ENCODE measurements around the gene NFIX.
A peak's percentile ranks its signal among the peaks of the same experiment; 100 is the strongest.

The NFIX gene

GRCh38 chr19:13104848-13105711, 109.8 kb downstream of the NFIX start:
- no peak for DNase-seq (ENCODE audit: low spot score)

DNA sequence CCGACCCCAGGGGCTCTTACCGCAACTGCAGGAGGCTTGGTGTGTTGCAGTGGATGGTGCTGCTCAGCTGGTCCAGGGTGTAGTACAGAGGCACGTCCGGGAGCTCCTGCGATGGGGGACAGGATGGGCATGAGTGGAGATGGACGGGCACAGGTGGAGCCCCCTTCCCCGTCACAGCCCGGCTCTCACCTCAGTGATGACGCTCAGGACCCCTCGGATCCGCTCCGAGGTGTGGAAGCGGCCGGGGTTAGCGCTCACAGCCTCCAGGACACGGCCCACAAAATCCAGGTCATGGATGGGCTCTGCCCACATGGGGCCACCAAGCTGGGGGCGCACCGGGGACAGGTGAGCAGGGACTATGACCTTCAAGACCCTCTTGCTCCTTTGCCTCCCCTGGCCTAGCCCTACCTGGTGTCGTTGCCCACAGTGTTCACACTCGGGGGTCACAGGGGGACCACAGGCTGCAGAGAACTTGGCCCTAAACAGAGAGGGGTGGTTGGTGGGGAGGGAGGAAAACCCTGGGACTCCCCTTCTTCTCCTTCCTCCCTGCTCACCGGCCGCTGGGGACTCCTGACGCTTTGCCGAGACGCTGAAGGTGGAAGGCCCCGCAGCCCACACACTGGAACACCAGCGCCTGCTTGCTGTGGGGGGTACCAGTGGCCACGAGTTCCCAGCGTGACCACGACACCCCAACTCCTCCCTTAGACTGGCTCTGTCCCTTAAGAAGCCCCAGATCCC, 114.3 kb downstream of the NFIX start:
- DNase-seq (ENCODE audit: low spot score), result no peak

- no peak for DNase-seq (ENCODE audit: low spot score)
Measured at GRCh38 chr19:13110099-13110610, 114.9 kb downstream of the NFIX start.

DNA sequence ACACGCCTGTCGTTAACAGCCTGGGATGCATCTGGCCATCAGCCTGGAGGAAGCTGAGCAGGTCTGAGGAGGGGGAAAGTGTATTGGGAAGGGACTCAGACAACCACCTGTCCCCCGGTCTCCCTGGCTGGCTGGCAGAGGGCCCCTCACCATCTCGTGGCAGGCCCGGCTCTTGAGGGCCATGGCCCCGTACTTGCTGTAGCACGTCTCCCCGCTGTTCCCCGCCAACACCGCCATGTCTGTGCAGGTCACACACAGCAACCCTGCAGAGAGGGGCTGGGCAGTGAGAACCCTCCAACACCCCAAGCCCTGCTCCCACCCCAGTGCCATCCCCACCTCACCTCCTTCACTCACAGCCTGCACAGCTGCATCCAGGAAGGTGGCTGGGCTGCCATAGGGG, 117.3 kb downstream of the NFIX start:
- no peak for DNase-seq (ENCODE audit: low spot score)

DNA sequence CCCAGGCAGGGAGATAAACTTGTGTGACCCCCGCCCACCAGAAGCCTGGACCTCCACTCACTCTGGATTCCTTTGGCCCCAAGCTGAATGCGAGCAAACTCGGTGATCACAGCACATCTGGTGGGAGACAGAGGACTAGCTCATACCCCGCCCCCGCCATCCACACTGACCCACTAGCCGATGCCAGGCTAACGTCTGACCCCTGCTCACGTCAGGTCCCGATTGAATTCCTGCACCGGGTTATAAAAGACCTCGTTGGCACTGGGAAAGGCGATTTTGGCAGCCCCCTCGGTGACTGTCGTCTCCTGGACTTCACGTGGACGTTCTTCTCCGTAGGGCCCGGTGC, 120.6 kb downstream of the NFIX start:
- DNase-seq (ENCODE audit: low spot score), result no peak

GRCh38 chr19:13116282-13117175, 121.3 kb downstream of the NFIX start, which contains the start of gene TRMT1:
TSS of gene TRMT1 (minus strand) at chr19:13116740. CDS start at chr19:13116399, 341 bp downstream.
- peak; percentile 93 for DNase-seq (ENCODE audit: low spot score)

DNA sequence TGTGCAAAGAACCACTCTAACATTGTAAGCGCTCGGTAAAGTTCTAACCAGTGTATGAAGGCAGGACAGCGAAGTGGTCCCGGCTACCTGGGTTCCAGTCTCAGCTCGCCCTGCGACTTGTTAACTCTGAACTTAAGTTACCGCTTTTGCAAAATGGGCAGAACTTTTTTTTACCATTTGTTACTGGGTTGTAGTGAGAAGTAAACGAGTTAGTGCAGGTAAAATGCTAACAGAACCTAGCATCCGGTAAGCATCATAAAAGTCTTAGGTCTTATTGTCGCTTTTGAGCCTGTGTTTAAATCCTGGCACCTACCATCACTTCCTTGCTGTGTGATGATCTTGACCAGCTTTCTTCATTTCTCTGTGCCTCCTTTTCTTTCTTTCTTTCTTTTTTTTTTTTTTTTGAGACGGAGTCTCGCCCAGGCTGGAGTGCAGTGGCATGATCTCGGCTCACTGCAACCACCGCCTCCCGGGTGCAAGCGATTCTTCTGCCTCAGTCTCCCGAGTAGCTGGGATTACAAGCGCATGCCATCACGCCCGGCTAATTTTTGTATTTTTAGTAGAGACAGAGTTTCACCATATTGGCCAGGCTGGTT, 122.0 kb downstream of the NFIX start:
- DNase-seq (ENCODE audit: low spot score), result no peak

- peak; percentile 94 for DNase-seq (ENCODE audit: low spot score)
Measured at GRCh38 chr19:13117772-13118423, 122.6 kb downstream of the NFIX start, which contains the start of gene NACC1. TSS of gene NACC1 (plus strand) at chr19:13118264. CDS start at chr19:13135208, 16,944 bp downstream.

DNA sequence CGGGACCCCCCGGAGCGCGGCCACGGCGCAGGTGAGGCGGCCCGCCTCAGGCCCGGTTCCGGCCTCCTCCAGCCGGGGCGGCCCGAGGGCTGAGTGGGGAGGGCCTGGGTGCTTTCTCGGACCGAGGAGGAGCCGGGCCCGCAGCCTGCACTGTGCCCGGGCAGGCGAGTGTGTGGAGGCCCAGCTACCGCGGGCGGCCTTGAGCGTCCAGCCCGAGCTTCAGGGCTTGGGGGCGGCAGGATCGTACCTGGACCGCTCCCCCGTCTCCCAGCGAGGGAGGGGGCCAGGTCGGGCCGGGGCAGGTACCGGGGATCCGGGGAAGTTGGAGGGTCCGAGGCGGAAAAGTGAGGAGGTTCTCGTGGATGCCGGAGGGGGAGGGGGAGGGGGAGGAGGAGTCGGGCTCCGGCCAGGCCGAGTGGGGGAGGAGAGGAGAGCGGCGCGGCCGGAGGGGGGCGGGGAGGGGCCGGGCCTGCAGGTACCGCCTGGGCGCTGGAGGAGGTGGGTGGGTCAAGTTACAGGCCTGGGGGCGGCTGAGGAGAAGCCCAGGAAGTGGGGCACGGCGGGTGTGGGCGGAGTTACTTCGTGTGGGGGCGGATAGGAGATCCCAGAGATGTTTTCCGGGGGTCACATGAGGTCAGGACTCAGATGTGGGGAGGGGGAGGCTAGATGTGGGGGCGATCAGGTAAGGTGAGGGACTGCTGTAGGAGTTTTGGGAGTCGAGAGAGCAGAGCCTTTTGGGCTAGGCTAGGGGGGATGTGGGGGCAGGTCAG, 123.3 kb downstream of the NFIX start:
- peak; percentile 15 for DNase-seq (ENCODE audit: low spot score)

GRCh38 chr19:13119627-13120026, 124.4 kb downstream of the NFIX start:
- no peak for DNase-seq (ENCODE audit: low spot score)

GRCh38 chr19:13120031-13120430, 124.8 kb downstream of the NFIX start:
- no peak for DNase-seq (ENCODE audit: low spot score)

GRCh38 chr19:13120817-13121216, 125.5 kb downstream of the NFIX start:
- no peak for DNase-seq (ENCODE audit: low spot score)

- DNase-seq (ENCODE audit: low spot score), result no peak
Measured at GRCh38 chr19:13121551-13122274, 126.4 kb downstream of the NFIX start.

- DNase-seq (ENCODE audit: low spot score), result no peak
Measured at GRCh38 chr19:13122275-13122878, 127.1 kb downstream of the NFIX start.

DNA sequence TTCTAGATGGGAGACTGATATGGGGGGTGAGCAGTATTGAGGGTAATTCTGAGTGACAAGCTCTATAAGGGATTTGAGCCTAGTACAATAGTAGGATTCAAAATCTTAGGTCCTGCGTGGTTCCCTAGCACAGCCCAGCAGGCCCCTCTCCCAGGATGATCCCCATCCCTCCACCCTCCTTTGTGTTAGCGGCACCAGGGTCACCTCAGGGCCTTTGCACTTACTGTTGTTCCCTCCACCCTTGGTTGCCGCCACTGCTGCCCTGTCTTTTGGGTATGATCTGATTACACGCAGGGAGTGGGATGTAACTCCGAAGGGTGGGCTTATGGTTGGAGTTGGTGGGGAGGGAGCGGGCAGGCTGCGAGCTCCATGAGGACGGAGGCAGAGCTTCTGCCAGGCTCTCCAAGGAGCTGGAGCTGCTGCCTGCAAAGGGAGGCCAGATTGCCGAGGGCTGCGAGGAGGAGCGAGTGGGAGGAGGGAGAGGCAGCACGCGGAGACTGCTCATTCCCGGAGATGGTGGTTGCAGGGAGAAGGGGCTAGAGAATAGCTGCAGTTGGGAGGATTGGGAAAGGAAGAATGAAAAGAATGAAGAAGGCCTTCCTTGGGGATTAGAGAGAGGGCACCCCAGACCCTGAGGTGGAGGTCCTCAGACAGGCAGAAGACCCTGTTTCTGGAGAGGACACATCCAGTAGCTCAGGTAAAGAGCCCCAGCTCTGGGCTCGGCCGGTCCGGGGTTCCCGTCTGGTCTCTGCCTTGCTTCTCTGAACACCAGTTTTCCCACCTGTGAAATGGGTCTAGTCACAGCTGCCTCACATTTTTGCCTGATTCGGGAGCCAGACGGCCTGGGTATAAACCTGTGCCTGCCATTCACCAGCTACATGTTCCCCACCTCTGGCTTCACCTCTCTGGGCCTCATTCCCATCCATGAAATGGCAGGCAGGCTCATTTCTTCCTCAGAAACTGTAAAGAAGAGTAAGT, 128.0 kb downstream of the NFIX start:
- DNase-seq (ENCODE audit: low spot score), result no peak

DNA sequence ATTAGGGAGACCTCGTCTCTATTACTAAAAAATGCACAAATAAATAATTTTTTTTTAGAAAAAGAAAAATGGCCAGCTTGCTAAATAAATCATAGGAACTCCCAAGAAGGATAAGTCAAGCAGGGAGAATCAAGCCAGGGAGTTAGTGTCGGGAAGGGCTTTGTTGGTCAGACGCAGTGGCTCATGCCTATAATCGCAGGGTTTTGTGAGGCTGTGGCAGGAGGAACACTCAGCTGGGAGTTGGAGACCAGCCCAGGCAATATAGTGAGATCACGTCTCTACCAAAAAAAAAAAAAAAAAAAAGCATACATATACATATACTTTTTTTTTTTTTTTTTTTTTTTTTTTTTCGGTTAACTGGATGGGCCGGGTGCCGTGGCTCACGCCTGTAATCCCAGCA, 131.8 kb downstream of the NFIX start:
- DNase-seq (ENCODE audit: low spot score), result no peak

- no peak for DNase-seq (ENCODE audit: low spot score)
Measured at GRCh38 chr19:13127811-13128575, 132.7 kb downstream of the NFIX start.

All from LoVo (cell line).